K562 (cell line): ENCODE measurements around the gene FCHO1. TPM values are rescaled to one million over a fixed set of nuclear protein-coding genes. Genes with fewer than 3 reads are reported as not detected.

ENCODE experiments used
- CHCHD3 ChIP-seq: fragments of 250-450 bp; sonication (Bioruptor Pico); IDR thresholded peaks from 2 replicates; pipeline ENCODE4 v2.1.2; 2022; ENCODE audit warnings: mild to moderate bottlenecking
- COPS2 ChIP-seq: fragments of 450-650 bp; conservative IDR thresholded peaks from 2 replicates; pipeline ENCODE4 v1.6.1; 2016; ENCODE audit warnings: mild to moderate bottlenecking, moderate library complexity
- CREM ChIP-seq: IDR thresholded peaks from 2 replicates; pipeline ENCODE4 v1.6.1; 2014; ENCODE audit warnings: antibody characterized with exemption, low read depth
- HEY1 ChIP-seq: fragments of 250-450 bp; sonication (Bioruptor Pico); IDR thresholded peaks from 2 replicates; pipeline ENCODE4 v1.5.0; 2020; ENCODE audit warnings: mild to moderate bottlenecking, moderate library complexity, borderline replicate concordance
- KLF1 ChIP-seq: fragments of 450-650 bp; IDR thresholded peaks from 2 replicates; pipeline ENCODE4 v1.6.1; 2016; ENCODE audit warnings: missing genetic modification characterization, missing compliant biosample characterization
- KLF6 ChIP-seq: fragments of 250-450 bp; sonication (Bioruptor Pico); IDR thresholded peaks from 2 replicates; pipeline ENCODE4 v1.4.0; 2020; ENCODE audit warnings: mild to moderate bottlenecking, moderate library complexity, borderline replicate concordance
- MCM2 ChIP-seq: fragments of 450-650 bp; IDR thresholded peaks from 2 replicates; pipeline ENCODE4 v1.6.1; 2017; ENCODE audit warnings: low read depth, mild to moderate bottlenecking
- MTF1 ChIP-seq: fragments of 250-450 bp; sonication (Bioruptor Pico); IDR thresholded peaks from 2 replicates; pipeline ENCODE4 v1.9.0; 2021; ENCODE audit warnings: moderate library complexity, mild to moderate bottlenecking, inconsistent platforms, borderline replicate concordance
- NBN ChIP-seq: fragments of 450-650 bp; IDR thresholded peaks from 2 replicates; pipeline ENCODE4 v1.6.1; 2016; ENCODE audit warnings: low read depth, mild to moderate bottlenecking
- SMC3 ChIP-seq: conservative IDR thresholded peaks from 2 replicates; pipeline ENCODE4 v1.6.1; 2011; ENCODE audit warnings: low read depth, low read length, improper control_type of control experiment; ENCODE audit not compliant: insufficient read depth
- TRIM24 ChIP-seq, 2 experiments: fragments of 450-650 bp; IDR thresholded peaks; 2 replicates each; pipeline ENCODE4 v1.6.1; 2016
- polyA plus RNA-seq, 8 experiments: library from polyadenylated mRNA; depleted of rRNA in 4 of 8; stranded (reverse) in 5 of 8; unstranded in 3 of 8; fragments of >200 nt; fragmentation: Nextera tagmentation in 2 of 8; fragmentation: Illumina TruSeq in 1 of 8; extraction: Ambion mirVana in 2 of 8; extraction: Trizol in 1 of 8; gene quantifications; 2 replicates each; pipeline versions ENCODE4 v1.2.1 to v1.2.3, GENCODE V29; 2011 to 2014; ENCODE audit warnings: inconsistent platforms in 1 of 8, missing spikeins in 1 of 8
- total RNA-seq, 7 experiments: library from RNA; depleted of rRNA in 6 of 7; stranded (reverse); fragments of >200 nt in 6 of 7; fragmentation: Illumina TruSeq in 2 of 7; extraction: Trizol in 2 of 7; gene quantifications; 2 replicates each; pipeline versions ENCODE4 v1.2.1 to v1.2.3, GENCODE V29; 2011 to 2021; ENCODE audit warnings: low replicate concordance in 1 of 7
- TF ChIP-seq, protein P1 (sequence below), 2 experiments: IDR thresholded peaks in 1 of 2; conservative IDR thresholded peaks in 1 of 2; 2 replicates each; pipeline ENCODE4 v1.6.1; 2016; ENCODE audit warnings: low read depth in 2 of 2, mild to moderate bottlenecking in 1 of 2, missing compliant biosample characterization in 1 of 2, missing genetic modification characterization in 1 of 2, moderate library complexity in 1 of 2
- TF ChIP-seq, protein P2 (sequence below): fragments of 450-650 bp; formaldehyde crosslinking; conservative IDR thresholded peaks from 2 replicates; pipeline ENCODE4 v1.4.0; 2022; ENCODE audit warnings: mild to moderate bottlenecking, missing genetic modification characterization
- TF ChIP-seq, protein P3 (sequence below), 2 experiments: fragments of 450-650 bp; IDR thresholded peaks; 2 replicates each; pipeline ENCODE4 v1.6.1; 2018; ENCODE audit warnings: mild to moderate bottlenecking in 2 of 2, low read depth in 1 of 2; ENCODE audit not compliant: partially characterized antibody in 2 of 2
- TF ChIP-seq, protein P4 (sequence below): IDR thresholded peaks from 3 replicates; pipeline ENCODE4 v1.6.1; 2011; ENCODE audit warnings: borderline replicate concordance, mild to moderate bottlenecking, moderate library complexity; ENCODE audit not compliant: insufficient read length; ENCODE audit errors: extremely low read depth

FCHO1 gene
- total and polyA plus RNA-seq, 9 of the 15 experiments (the other 6 are each of a cell fraction or from before 2014, with no cell fraction given) = 0.21 to 58.9 (median 18.3) TPM

DNA sequence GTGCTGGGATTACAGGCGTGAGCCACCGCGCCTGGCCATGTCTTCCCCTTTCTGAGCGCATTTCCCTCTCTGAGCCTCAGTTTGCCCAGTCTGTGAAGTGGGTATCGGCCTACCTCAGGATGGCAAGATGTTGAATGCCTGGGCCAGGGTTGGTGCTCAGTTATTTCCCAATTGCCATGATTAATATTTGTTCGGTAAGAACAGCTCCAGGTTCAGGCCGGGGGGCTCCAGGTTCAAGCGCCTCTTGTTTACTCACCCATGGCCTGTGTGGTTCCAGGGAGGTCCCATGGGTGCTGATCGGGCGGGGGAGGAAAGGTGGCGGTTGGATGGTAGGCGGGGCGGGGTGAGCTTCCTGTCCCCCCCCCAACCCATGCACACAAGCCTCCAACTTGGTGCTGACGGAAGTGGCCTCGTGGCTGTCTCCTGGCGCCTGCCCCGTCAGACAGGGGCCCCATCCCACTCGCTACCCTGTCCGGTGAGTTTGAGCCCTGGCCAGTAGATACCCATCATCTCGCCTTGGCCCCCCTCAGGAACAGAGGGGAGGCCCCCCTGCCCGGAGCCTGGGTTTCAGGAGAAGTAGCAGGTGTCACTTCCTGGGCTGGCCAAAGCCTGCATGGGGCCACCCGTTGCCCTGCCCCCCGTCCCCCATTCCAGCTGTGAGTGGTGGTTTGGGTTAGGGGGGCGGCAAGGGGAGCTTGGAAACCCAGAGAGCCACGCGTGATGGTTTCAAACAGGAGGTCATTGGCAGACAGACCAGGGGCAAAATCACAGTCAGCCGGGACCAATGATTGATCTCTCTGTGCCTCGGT lies at the start of gene FCHO1 (continued):
- TF ChIP-seq, protein P1, sequence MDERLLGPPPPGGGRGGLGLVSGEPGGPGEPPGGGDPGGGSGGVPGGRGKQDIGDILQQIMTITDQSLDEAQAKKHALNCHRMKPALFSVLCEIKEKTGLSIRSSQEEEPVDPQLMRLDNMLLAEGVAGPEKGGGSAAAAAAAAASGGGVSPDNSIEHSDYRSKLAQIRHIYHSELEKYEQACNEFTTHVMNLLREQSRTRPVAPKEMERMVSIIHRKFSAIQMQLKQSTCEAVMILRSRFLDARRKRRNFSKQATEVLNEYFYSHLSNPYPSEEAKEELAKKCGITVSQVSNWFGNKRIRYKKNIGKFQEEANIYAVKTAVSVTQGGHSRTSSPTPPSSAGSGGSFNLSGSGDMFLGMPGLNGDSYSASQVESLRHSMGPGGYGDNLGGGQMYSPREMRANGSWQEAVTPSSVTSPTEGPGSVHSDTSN (CRISPR knock-in tag; IDR thresholded peaks at IDR 0.05; ENCODE audit: low read depth) = no peak
- TF ChIP-seq, protein P1 (tag; conservative IDR thresholded peaks at IDR 0.05; ENCODE audit: low read depth) = no peak
- TF ChIP-seq, protein P2, sequence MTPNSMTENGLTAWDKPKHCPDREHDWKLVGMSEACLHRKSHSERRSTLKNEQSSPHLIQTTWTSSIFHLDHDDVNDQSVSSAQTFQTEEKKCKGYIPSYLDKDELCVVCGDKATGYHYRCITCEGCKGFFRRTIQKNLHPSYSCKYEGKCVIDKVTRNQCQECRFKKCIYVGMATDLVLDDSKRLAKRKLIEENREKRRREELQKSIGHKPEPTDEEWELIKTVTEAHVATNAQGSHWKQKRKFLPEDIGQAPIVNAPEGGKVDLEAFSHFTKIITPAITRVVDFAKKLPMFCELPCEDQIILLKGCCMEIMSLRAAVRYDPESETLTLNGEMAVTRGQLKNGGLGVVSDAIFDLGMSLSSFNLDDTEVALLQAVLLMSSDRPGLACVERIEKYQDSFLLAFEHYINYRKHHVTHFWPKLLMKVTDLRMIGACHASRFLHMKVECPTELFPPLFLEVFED = 0 out of 2 replicates have a peak, but pooled peaks have one; percentile 27
- TF ChIP-seq CHCHD3 (CRISPR knock-in tag) (no peak), KLF1 (tag) (no peak), TRIM24 (IDR thresholded peaks at IDR 0.05) (peak in 1 of 2 experiments; percentile 57; a peak in 2 of 4 replicates), KLF6 (no peak), MCM2 (no peak), MTF1 (no peak), CREM (peak; percentile 77), NBN (peak; percentile 56; the same call in 1 of the 2 replicates), HEY1 (CRISPR knock-in tag) (no peak), COPS2 (no peak), SMC3 (no peak)
- TF ChIP-seq, protein P3, sequence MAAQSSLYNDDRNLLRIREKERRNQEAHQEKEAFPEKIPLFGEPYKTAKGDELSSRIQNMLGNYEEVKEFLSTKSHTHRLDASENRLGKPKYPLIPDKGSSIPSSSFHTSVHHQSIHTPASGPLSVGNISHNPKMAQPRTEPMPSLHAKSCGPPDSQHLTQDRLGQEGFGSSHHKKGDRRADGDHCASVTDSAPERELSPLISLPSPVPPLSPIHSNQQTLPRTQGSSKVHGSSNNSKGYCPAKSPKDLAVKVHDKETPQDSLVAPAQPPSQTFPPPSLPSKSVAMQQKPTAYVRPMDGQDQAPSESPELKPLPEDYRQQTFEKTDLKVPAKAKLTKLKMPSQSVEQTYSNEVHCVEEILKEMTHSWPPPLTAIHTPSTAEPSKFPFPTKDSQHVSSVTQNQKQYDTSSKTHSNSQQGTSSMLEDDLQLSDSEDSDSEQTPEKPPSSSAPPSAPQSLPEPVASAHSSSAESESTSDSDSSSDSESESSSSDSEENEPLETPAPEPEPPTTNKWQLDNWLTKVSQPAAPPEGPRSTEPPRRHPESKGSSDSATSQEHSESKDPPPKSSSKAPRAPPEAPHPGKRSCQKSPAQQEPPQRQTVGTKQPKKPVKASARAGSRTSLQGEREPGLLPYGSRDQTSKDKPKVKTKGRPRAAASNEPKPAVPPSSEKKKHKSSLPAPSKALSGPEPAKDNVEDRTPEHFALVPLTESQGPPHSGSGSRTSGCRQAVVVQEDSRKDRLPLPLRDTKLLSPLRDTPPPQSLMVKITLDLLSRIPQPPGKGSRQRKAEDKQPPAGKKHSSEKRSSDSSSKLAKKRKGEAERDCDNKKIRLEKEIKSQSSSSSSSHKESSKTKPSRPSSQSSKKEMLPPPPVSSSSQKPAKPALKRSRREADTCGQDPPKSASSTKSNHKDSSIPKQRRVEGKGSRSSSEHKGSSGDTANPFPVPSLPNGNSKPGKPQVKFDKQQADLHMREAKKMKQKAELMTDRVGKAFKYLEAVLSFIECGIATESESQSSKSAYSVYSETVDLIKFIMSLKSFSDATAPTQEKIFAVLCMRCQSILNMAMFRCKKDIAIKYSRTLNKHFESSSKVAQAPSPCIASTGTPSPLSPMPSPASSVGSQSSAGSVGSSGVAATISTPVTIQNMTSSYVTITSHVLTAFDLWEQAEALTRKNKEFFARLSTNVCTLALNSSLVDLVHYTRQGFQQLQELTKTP (IDR thresholded peaks at IDR 0.05; ENCODE audit: low read depth in 1 of 2, partially characterized antibody in 2 of 2) = peak in 1 of 2 experiments; percentile 44
- TF ChIP-seq, protein P4, sequence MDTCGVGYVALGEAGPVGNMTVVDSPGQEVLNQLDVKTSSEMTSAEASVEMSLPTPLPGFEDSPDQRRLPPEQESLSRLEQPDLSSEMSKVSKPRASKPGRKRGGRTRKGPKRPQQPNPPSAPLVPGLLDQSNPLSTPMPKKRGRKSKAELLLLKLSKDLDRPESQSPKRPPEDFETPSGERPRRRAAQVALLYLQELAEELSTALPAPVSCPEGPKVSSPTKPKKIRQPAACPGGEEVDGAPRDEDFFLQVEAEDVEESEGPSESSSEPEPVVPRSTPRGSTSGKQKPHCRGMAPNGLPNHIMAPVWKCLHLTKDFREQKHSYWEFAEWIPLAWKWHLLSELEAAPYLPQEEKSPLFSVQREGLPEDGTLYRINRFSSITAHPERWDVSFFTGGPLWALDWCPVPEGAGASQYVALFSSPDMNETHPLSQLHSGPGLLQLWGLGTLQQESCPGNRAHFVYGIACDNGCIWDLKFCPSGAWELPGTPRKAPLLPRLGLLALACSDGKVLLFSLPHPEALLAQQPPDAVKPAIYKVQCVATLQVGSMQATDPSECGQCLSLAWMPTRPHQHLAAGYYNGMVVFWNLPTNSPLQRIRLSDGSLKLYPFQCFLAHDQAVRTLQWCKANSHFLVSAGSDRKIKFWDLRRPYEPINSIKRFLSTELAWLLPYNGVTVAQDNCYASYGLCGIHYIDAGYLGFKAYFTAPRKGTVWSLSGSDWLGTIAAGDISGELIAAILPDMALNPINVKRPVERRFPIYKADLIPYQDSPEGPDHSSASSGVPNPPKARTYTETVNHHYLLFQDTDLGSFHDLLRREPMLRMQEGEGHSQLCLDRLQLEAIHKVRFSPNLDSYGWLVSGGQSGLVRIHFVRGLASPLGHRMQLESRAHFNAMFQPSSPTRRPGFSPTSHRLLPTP = no peak
